ENCODE data around the gene SENP5. TPM values are rescaled to one million over a fixed set of nuclear protein-coding genes. Genes with fewer than 3 reads are reported as not detected.

Gene SENP5
- total RNA-seq, 1 donor from 2014 or later = 29.7 TPM

DNA sequence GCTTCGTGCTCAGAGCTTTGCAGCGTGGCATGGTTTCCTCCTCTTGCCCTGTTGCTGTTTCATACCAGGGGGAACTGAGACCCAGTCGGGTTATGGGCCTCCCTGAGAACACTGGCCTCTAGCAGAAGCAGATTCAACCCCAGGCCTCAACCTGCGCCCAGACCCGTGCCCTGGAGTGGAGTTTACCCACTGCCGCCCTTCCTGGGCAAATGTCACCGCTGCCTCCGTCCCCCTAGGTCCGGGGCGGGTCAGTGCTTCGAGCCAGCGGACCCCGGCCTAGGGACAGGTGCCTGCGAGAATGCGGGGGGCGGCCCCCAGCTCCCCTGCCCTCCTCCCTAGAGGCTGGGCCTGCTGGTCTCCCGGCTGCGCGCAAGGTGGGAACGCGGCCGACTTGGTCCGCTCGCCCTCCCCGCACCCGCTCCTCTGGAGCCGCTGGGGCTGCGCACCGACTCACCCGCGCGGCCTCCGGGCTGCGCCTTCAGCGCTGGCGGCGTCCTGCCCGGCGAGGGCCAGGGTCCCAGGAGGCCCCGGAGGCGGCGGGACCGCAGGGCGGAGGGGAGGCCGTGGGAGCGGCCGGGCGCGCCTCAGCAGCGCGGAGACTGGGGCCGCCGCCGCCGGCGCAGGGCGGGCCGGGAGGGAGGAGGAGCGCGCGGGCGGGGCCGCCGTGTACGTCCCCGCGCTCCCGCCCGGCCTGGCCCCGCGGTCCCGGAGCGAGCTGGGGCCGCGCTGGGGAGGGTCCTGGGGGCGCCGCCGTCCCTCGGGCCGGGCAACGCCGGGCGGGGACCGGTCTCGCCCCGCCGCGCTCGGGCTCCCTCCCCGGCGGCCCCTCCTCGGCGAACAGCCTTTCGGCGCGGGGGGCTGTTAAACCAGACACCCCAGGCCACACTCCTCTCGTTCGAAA lies 100.8 kb downstream of the SENP5 start, which contains the start of gene PIGZ:
TSS of gene PIGZ (minus strand) at position 601 of the 901 bp plus-strand sequence. CDS start 16,802 bp downstream, outside the sequence.
- DNase-seq (peak; percentile 65), ATAC-seq (peak; percentile 83 to 86)
- Histone ChIP-seq H3K36me3 (peaks cover 5% of the 10 kb centered on the region), H3K27ac (peak within 1 kb of the TSS; percentile 84), H3K27me3 (ENCODE audit: low read depth) (no peaks in the 10 kb centered on the region), H3K9me3 (no peaks in the 10 kb centered on the region), H3K4me1 (peaks cover 11% of the 10 kb centered on the region), H3K4me3 (peak within 1 kb of the TSS; percentile 89)
- TF ChIP-seq, protein P1, sequence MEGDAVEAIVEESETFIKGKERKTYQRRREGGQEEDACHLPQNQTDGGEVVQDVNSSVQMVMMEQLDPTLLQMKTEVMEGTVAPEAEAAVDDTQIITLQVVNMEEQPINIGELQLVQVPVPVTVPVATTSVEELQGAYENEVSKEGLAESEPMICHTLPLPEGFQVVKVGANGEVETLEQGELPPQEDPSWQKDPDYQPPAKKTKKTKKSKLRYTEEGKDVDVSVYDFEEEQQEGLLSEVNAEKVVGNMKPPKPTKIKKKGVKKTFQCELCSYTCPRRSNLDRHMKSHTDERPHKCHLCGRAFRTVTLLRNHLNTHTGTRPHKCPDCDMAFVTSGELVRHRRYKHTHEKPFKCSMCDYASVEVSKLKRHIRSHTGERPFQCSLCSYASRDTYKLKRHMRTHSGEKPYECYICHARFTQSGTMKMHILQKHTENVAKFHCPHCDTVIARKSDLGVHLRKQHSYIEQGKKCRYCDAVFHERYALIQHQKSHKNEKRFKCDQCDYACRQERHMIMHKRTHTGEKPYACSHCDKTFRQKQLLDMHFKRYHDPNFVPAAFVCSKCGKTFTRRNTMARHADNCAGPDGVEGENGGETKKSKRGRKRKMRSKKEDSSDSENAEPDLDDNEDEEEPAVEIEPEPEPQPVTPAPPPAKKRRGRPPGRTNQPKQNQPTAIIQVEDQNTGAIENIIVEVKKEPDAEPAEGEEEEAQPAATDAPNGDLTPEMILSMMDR (IDR thresholded peaks at IDR 0.05) = no peak
- intact Hi-C loops (cut with DNase I) = no loop called here

DNA sequence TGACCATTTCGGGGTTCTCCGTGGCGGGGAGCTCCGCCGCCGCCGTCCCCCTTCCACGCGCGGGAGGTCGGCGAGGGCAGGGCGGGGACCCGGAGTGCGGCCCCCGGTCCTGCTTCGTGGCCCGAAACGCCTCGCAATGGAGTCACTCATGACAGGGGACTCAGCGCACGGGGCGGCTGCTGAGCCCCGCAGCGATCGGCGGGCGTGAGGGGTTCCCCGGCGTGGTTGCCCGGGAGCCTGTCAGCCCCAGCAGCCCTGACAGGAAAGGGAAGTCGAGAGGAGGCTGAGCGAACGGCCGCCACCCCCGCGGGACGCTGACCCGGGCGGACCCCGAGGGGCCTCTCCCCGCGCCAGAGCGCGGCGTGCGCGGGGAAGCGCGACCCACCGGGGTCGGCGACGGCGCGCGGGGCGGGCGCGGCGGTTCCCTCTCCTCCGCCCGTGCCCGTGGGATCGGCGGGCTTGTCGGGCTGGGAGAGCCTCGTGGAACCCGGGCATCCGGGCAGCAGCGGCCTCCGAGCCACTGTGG lies 101.5 kb downstream of the SENP5 start:
- Histone ChIP-seq H3K27me3 (ENCODE audit: low read depth) (no peaks in the 10 kb centered on the region), H3K36me3 (peaks cover 5% of the 10 kb centered on the region), H3K4me1 (peaks cover 11% of the 10 kb centered on the region), H3K9me3 (no peaks in the 10 kb centered on the region), H3K27ac (peak overlapping the region; percentile 84), H3K4me3 (peak overlapping the region; percentile 89)
- ATAC-seq (peak; percentile 29 to 50), DNase-seq (peak; percentile 71)
- TF ChIP-seq, protein P1 (IDR thresholded peaks at IDR 0.05) = no peak
- intact Hi-C loops (cut with DNase I) = no loop called here

DNA sequence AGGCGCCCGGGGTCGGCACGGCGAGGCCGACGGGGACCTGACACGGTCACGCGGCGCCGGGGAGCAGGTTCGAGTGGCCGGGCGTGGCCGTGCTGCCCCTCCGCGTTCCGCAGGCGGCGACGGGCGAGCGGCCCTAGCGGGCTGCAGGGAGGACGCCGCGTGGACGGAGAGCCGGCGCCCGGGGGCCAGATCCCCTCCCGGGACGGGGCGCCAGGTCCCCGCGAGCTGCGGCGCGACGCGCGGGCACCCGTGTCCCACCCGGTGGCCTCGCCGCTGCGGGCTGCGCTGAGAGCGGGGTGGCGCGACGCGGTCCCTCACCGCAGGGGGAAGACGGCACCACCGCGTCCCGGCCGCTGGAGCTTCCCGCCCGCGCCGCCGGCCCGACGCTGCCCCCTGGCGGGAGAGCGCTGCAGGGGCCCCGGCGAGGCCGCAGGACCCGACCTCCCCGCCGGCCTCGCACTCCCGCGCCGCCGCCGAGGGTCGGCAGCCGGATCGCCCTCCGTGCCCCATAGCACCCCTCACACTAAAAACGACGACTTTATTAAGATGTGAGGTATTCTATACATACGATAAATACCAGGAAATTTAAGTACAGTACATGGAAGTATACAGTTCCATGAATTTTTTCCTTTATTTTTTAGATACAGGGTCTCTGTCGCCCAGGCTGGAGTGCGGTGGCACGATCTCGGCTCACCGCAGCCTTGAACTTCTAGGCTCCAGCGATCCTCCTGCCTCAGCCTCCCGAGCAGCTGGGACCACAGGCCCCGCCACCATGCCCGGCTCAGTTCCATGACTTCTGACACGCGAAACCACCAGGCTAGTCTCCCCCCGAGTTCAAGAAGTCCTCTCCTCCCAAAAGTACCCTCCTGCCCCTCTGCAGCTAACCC lies 102.2 kb downstream of the SENP5 start:
- H3K4me1 ChIP-seq = peaks cover 11% of the 10 kb centered on the region
- DNase-seq (peak; percentile 78), ATAC-seq (peak; percentile 91 to 92)
- peak overlapping the region; percentile 84 for H3K27ac ChIP-seq
- no peaks in the 10 kb centered on the region for H3K9me3 ChIP-seq
- intact Hi-C loops (cut with DNase I) = no loop called here
- peaks cover 5% of the 10 kb centered on the region for H3K36me3 ChIP-seq
- TF ChIP-seq, protein P1 (IDR thresholded peaks at IDR 0.05) = peak; percentile 85
- peak overlapping the region; percentile 89 for H3K4me3 ChIP-seq
- no peaks in the 10 kb centered on the region for H3K27me3 ChIP-seq (ENCODE audit: low read depth)

DNA sequence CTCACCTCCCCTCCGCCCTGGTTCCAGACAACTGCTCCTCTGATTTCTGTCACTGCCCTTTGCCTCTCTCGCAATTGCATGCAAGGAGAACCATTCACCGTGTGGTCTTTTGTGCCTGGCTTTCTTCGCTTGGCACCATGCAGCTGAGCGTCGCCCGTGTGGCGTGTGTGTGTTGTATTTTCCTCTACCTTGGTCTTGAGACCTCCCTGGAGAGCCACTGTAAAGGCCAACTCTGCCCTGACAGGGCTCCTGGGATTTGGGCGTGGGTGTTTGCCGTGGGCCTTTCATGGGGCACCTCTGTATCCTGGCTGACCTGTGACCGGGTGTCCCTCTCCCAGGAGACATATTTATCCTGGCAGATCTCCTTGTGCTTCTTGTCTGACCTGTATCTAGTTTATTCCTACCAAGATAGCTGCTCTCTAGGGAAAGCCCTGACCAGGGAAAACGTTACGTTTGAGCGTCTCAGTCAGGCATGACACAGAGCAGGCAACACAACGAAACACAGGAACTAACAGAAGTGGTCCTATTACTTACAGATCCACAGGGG lies 102.9 kb downstream of the SENP5 start:
- DNase-seq = no peak
- Histone ChIP-seq H3K36me3 (peaks cover 5% of the 10 kb centered on the region), H3K4me3 (no peak overlapping the region), H3K27me3 (ENCODE audit: low read depth) (no peaks in the 10 kb centered on the region), H3K27ac (no peak overlapping the region), H3K4me1 (peaks cover 11% of the 10 kb centered on the region), H3K9me3 (no peaks in the 10 kb centered on the region)
- no peak for ATAC-seq
- TF ChIP-seq, protein P1 (IDR thresholded peaks at IDR 0.05) = no peak
- intact Hi-C loops (cut with DNase I) = no loop called here

Measured in lower lobe of right lung (tissue), 2 donors.